Stimulated activated CD4-positive, alpha-beta T cell treated with anti-CD3 and anti-CD28 coated beads, Interleukin-4, amount 100 ng/mL, for 48 hours (primary cell): ENCODE measurements around the gene MRPL53.
"Not testable (repeated sequence)": the region's sequence is repeated elsewhere in the genome, so short reads cannot be mapped to it uniquely, and the experiment has no call there.

Experiments used
- DNase-seq, 2 donors: peaks; one replicate each; pipeline ENCODE4 v3.0.0-alpha.2; 2020; ENCODE audit warnings: low read depth in 2 of 2

MRPL53 gene

DNA sequence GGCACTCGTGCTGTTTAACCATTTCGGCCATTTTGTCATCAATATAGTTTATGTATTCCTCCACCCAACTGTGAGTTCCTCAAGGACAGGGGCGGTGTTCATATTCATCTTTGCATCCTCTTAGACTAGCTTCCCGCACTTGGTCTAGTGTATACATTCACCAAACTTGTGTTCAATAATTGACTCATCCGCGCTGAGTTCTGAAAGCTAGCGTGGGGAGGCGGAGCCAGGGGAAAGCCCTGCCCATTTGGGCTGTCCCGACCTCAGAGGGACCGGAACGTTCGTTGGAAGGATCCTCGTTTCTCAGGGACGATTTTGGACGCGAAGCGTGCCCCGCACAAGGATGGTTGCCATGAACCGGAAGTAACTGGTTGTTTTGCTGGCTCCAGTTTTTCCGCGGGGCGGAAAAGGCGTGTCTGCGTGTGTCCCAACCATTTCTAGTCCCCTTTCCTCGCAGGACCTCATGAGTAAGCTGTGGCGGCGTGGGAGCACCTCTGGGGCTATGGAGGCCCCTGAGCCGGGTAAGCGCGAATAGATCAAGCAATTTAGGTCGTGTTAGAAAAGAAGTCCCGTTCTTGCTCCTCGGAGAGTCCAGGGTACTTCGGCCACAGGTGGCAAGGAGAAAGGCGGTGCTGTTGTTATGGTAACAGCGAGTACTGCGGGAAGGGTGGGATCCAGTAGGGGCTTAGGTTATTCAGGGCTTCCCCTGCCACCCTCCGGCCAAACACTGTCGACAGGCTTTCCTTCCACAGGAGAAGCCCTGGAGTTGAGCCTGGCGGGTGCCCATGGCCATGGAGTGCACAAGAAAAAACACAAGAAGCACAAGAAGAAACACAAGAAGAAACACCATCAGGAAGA lies 17.6 kb downstream of the MRPL53 start, which contains the start of gene INO80B:
Gene INO80B (plus strand): TSS at position 434 of the 858 bp plus-strand sequence. CDS start 30 bp downstream, at position 464.
- peak; percentile 93 to 95 for DNase-seq

DNA sequence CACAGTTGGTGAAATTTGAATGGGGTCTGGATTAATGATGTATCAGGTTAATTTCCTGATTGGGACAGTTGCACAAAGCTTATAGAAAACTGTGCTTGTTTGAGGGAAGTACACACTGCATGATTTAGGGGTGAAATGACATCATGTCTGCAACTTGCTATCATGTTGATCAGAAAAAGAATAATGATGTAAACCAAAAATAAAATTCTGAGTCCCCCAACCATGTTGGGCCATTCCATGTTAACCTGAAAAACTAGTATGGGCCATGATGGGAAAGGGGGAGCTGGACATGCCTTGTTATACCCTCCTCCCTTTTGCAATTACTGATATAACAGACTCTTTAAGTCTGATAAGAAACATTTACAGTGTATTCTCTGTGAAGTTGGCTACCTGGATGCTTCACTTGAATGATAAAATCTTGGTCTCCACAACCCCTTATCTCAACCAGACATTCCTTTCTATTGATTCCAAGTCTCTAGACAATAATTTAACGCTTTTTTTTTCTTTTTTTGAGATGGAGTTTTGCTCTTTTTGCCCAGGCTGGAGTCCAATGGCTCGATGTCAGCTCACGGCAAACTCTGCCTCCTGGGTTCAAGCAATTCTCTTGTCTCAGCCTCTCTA lies 21.8 kb downstream of the MRPL53 start:
- DNase-seq = no peak

DNA sequence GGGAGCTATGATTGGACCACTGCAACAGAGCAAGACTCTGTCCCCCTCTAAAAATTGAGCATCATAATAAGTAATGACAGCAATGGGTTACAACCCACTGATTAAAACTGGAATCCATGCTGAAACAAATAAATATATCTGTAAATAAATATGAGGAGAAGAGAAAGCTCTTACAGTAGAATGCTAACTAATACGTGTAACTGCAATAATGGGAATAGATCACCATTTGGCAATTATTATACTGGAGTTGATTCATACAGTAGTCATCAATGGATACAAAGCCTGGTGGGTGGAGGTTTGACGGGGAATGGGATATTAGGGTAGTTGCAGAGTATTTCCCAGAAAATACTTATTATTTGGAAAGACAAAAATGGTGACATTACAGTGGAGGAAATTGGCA lies 23.7 kb downstream of the MRPL53 start:
- no peak for DNase-seq

DNA sequence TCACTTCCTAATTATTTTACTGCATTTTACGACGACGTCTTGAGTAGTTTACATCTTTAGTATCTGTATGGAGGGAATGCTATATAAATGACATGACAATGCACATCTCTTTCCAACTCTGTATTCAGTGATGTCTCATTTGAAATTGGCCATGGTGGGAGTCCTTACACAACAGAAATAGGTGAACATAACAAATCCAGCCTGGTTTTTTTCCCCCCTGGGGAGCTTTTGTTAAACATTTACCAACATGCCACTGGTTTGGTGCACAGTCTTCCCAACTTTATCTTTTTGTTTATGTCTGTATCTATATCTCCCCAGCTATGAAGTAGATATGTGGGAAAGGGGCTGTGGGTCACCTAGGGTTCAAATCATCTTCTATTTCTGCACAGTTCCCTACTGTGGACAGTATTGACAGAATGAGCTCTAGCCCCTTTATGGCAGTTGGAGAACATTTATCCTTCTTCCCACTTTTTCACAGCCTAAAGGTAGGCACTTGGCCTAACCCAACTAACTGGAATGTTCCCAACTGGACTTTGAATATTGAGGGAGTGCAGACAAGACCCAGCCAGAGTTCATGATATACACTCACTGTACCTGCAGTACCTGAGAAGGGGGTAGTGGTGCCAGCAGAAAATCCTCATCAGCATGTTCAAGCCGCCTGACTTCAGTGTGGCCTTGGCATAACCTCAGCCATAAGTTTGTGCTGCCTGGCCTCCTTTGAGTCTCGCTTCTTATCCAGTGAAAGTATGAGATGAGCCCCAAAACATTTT lies 25.1 kb downstream of the MRPL53 start:
- no peak for DNase-seq

DNA sequence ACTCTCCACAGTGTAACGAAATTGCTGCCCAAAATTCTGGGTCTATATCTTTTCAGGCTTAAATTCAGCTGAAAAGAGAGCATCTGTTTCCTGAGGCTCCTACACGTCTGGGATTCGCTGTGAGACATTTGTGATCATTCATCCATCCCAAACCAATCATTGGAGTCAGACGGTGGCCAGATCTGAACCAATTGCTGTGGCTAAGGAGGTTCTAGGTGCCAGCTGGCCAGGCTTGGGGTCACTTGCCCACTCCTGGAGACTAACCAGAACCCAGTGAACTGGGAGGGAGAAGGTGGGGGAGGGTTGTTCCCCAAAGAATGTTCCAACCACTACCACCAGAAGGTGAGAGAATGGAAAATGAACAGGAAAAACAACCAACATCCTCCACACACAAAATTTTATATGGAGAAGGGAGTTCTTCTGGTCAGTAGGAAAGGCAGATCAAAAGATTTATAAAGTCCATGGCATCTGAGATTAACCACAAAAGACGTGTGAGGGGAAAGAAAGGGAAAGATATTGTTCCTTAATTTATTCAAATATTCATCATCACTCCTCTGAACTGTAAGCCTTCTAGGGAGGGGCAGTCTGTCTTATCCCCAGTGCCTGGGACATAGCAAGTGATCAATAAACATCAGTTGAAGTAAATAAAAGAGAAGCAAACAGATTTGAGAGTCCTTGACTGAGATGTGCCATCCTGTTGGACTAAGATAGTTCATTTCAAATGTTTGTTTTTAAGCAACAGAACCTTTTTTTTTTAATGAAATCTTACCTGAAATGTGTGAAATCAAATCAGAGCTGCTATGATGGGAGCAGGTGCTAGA lies 27.8 kb downstream of the MRPL53 start:
- DNase-seq = no peak

DNA sequence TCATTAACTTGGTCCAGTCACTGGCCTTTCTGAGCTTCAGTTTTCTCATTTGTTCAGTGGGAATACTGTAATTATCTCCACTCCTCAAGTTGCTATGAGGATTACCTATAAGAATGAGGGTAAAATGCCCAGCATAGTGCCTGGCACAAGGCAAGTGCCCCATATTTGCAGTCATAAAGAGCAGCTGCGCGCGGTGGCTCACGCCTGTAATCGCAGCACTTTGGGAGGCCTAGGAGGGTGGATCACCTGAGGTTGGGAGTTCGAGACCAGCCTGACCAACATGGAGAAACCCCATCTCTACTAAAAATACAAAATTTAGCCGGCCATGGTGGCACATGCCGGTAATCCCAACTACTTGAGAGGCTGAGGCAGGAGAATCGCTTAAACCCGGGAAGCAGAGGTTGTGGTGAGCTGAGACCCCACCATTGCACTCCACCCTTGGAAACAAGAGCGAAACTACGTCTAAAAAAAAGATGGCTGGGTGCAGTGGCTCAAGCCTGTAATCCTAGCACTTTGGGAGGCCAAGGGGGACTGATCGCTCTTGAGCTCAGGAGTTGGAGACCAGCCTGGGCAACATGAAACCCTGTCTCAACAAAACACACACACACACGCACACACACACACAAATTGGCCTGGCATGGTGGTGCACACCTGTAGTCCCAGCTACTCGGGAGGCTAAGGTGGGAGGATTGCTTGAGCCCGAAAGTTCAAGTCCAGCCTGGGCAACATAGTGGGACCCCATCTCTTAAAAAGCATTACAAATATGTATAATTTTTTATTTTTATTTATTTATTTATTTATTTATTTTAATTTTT lies 29.8 kb downstream of the MRPL53 start:
- not testable (repeated sequence) for DNase-seq

DNA sequence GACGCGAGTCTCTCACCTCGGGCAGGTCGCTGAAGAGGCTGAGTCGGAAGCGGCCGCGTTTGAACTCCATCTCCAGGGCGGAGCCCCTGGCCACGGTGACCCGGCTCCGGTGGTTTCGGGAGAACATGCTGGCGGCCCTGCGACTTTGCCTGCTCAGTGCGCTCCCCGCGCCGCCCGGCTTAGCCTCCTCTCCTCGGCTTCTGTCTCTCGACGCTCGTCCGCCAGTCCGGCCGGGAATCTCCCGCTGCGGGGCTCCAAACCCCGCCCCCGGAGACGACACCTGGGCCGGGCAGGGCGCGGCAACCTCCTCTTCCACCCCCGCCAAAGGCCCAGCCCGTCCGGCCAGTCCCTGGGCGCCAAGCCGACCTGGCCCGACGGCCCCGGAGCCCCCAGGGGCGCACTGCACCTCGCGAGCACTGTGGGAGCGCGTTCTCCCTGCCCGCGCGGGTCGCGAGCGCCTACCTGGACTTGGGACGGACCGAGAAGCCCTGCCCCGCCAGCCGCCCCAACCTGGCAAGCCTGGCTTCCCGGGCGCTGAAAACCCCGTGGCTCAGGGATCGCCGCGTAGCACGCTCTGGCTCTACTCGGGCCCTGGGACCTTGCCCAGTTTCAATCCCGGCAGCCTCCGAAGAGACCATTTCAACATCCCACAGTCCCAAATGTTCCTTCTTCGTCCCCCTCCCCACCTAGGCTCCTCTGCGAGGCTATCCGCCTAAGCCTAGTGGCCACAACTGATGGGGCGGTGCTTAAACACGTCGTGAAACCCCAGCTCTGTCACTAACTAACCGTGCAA lies 30.6 kb downstream of the MRPL53 start, which contains the start of gene RTKN:
Gene RTKN (minus strand): TSS at position 248 of the 793 bp plus-strand sequence. CDS start 121 bp downstream, at position 127.
- DNase-seq = no peak

DNA sequence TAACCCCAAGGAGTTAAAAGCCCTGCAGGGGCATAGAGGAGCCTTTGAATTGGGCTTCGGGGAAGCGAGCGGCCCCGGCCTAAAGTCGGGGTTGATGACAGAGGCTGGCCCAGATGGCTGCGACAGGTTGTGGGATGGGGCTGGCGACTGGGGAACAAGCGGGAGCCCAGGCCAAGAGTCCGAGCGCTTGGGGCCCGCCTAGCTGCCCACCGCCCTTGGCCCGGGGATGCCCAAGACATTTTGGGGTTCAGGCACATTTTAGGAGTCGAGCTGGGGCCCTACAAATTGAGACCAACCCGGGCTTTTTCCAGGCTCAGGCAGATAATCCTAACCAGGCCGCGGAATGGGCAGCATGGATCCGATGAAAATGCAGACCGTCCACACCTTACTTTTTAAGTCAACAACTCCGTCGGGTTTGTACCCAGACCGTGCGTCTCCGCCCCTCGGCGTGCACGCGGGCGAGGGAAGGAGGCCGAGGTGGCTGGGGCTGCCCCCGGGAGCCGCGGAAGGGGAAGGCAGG lies 31.2 kb downstream of the MRPL53 start:
- no peak for DNase-seq

DNA sequence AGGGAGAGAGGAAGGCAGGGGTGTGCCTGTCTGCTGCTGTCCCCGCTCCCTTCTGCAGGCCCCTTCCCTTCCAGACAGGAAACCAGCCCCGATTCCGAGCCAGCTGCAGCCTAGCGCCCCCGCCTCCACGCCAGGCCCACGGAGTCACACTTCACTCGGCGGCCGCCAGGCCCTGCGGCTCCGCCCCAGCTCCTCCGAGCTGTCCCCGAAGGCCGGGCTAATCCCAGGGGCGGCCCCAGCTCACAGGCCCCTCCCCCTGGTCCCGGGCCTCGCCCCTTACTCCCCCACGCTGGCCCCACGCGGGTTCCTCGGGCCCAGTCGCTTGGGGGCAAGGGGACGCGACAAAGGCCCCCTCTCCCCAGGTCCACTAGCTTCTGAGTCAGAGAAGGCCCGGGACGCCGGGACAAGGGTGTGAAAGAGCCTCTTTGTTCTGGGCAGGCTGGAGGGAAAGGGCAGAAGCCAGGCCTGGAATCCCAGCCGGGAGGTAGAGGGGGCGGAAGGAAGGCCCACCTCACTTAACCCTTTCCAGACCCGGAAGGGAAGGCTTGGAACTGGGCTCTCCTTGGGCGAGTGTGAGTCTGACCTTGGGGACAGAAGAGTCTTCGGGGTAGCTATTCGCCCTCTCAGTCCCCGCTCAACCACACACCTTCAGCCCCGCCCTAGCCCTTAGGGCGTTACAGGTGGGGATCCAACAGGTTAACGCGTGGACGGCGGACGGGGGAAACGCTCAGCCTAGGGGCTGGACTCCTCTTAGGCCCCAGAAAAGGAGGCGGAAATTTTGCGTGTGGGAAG lies 31.9 kb downstream of the MRPL53 start:
- DNase-seq = peak; percentile 45 to 52

DNA sequence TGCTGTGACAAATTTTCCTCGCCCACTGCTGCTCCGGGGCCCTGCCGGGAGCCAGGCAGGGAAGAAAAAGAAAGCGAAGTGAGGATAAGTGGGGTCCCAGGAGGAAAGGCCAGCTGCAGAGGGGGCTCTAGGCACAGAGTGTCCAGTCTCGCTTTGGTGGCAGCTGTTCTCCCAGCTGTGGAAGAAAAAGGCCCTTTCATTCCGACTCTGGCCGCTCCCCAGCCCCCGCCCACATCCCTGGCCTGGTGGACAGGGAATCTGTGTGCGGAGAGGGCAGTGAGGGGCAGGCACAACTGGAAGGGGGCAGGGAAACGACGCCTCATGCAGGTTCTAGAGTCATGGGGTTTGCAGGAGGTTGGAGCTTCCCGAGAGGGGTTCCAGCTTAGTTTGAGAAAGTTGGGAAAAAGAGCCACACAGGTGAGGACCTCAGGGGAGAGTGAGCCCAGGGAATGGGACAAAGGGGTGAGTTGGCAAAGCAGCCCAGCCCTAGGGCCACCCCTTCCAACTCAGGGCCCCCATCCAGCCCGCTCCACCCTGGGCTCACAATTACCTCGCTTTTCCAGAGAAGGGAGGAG lies 32.6 kb downstream of the MRPL53 start:
- no peak for DNase-seq

DNA sequence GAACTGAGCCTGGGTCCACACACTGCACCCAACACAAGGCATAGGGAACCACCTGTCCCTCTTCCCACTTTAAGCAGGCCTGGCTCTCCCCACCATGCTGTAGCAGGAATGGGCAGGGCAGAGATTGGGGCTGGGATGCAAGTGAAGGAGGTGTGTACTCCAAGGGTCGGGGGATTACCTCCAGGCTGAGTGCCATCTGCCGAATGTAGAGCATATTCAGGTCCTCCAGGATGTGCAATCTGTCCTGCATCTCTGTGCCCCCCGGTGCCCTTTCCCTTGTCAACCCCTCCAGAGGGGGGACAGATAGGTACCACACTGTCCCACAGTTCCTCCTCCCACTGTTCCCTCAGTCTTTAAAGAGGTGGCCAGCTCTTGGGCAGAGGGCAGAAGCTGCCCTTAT lies 33.1 kb downstream of the MRPL53 start:
- DNase-seq = no peak

DNA sequence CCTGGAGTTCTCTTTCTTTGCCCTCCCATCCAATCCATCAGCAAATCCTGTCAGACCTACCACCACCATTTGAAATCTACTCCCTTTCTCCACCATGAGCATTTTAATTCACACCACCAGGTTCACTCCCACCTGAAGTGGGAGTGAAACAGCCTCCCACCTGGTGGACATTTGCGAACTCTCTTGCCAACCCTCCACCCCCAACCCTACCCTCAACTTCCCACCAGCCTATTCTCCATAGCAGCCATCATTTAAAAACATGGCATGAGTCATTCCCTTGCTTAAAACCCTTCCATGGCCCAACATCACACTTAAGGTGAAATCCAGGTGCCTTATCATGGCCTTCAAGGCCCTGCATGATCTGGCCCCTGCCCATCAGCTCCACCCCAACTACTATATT lies 34.2 kb downstream of the MRPL53 start:
- no peak for DNase-seq

DNA sequence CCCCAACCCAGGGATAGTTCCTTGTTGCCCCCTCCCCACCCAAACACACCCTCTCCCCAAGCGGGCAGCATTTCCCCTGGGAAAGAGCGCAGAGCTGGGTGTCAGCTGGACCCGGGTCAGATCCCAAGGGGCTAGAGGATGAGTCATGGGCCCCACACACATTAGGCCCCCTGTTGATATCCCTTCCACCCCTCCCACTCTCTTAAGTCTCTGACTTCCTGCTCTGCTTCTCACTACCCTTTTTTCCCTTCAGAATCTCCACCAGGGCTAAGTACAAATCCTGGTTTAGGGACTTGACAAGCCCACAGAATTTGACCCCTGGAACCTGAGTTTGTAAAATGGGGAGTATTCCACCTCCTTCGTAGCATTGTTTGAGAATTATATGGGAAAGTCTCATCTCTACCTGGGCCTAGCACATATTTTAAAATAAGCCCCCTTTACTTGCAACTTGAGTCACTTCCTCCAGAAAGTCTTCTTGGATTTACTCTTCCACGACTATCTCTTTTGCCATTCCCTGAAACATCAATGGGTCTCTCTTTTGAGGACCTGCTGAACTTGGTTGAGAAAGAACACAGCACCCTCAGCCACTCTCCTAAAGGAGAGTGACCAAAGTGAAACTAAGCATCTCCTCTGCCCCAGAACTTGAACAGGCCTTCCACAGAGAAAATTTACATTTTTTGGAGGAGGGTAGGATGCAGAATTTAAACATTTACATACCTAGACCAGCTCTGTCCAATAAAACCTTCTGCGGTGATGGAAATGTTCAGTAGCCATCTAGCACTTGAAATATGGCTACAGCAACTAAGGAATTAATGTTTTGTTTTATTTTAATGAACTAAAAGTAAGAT lies 35.4 kb downstream of the MRPL53 start:
- no peak for DNase-seq

DNA sequence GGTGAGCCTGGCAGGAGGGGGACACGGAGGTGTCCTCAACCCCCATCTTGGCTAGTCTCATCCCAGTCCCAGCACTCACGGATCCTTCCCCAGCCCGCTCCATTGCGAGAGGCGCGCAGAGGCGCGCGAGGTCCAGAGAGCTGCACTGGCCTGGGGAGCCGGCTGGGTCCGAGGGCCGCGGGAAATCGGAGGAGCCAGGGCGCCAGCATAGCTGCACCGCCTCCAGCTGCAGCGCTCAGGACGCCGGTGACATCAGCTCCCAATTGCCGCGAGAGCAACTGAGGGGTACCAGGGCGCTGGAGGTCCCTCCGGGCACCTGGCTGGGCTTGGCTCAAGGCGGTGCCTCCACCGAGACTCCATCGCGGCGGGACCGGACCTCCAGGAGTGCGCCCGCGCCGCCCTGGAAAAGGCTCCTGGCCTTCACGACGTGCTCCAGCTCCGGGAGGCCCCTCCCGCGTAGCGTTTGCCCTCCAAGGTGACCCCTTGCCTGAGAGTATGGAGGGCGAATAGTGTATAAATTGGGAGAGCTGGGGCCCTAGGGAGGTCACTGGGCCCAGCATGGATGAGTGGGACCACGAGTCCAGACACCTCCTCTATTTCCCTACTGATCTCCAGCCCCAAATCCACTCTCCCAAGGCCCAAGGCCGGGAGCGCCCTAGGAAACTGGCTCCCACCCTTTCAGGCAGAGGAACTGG lies 36.2 kb downstream of the MRPL53 start:
- no peak for DNase-seq

DNA sequence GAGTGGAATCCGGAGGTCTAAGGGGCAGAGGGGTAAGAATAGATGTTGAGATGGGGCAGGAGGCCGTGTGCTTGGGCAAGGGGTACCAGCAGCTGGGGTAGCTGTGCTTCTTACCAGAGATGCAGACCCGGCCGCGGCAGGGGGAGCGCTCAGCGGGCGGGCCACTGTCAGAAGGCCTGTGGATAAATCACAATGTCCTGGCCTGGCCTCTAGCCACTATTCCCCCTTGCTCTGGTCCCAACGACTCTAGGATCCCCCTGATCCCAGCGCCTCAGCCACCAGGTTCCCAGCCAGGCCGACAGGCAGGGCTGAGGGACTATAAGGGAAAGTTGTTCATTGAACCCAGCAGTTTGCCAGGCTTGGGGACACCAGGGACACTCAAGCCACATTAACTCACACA lies 42.0 kb downstream of the MRPL53 start:
- no peak for DNase-seq
